Dendritic cell treated with granulocyte-macrophage colony-stimulating factor and Interleukin-4, amounts not matched to agents 40 ng/mL and 50 ng/mL, for 4 days (primary cell): Measurements from ENCODE around the gene SCLT1.

Source experiments
- H3K27ac Mint-ChIP-seq: one replicate; pipeline ENCODE4 v1.8.0; 2022; ENCODE audit warnings: mild to moderate bottlenecking, mixed read lengths
- H3K27me3 Mint-ChIP-seq: one replicate; pipeline ENCODE4 v1.8.0; 2022; ENCODE audit warnings: mild to moderate bottlenecking, mixed read lengths
- H3K36me3 Mint-ChIP-seq: one replicate; pipeline ENCODE4 v1.8.0; 2022; ENCODE audit warnings: low read depth, mixed read lengths
- H3K4me1 Mint-ChIP-seq: one replicate; pipeline ENCODE4 v1.8.0; 2022; ENCODE audit warnings: low read depth, mixed read lengths
- H3K4me3 Mint-ChIP-seq: one replicate; pipeline ENCODE4 v1.8.0; 2022; ENCODE audit warnings: mild to moderate bottlenecking, moderate library complexity, mixed read lengths
- H3K9me3 Mint-ChIP-seq: one replicate; pipeline ENCODE4 v1.8.0; 2022; ENCODE audit warnings: mixed read lengths
- intact Hi-C: fragments of 100-400 bp; cut with micrococcal nuclease; formaldehyde crosslinking; loops from one replicate; pipeline ENCODE4 v1.15.0; 2022

The SCLT1 gene

GRCh38 chr4:128847082-128847724, 246.1 kb downstream of the SCLT1 start:
- H3K27ac Mint-ChIP-seq: peak overlapping the region; percentile 24
- peaks cover 98% of the 10 kb centered on the region for H3K36me3 Mint-ChIP-seq
- no peak overlapping the region for H3K4me3 Mint-ChIP-seq
- intact Hi-C loops: no loop called here
- H3K4me1 Mint-ChIP-seq: peaks cover 16% of the 10 kb centered on the region
- H3K9me3 Mint-ChIP-seq: no peaks in the 10 kb centered on the region
- H3K27me3 Mint-ChIP-seq: no peaks in the 10 kb centered on the region

- no peak overlapping the region for H3K4me3 Mint-ChIP-seq
- H3K9me3 Mint-ChIP-seq: no peaks in the 10 kb centered on the region
- peaks cover 95% of the 10 kb centered on the region for H3K36me3 Mint-ChIP-seq
- no peak overlapping the region for H3K27ac Mint-ChIP-seq
- no peaks in the 10 kb centered on the region for H3K27me3 Mint-ChIP-seq
- peaks cover 25% of the 10 kb centered on the region for H3K4me1 Mint-ChIP-seq
- intact Hi-C loops: no loop called here
Measured at GRCh38 chr4:128846063-128846462, 247.3 kb downstream of the SCLT1 start.

GRCh38 chr4:128844931-128845330, 248.4 kb downstream of the SCLT1 start:
- H3K36me3 Mint-ChIP-seq: peaks cover 86% of the 10 kb centered on the region
- H3K4me1 Mint-ChIP-seq: peaks cover 28% of the 10 kb centered on the region
- no peak overlapping the region for H3K27ac Mint-ChIP-seq

GRCh38 chr4:128841402-128841801, 251.9 kb downstream of the SCLT1 start:
- Mint-ChIP-seq H3K27me3 (no peaks in the 10 kb centered on the region), H3K4me1 (peaks cover 14% of the 10 kb centered on the region), H3K27ac (no peak overlapping the region), H3K9me3 (no peaks in the 10 kb centered on the region), H3K4me3 (no peak overlapping the region), H3K36me3 (peaks cover 58% of the 10 kb centered on the region)
- intact Hi-C loops: no loop called here

More at GRCh38 chr4:128844931-128845330, 248.4 kb downstream of the SCLT1 start:
- H3K4me3 Mint-ChIP-seq: no peak overlapping the region
- intact Hi-C loops: no loop called here
- no peaks in the 10 kb centered on the region for H3K27me3 Mint-ChIP-seq
- no peaks in the 10 kb centered on the region for H3K9me3 Mint-ChIP-seq

GRCh38 chr4:128840711-128841318, 252.5 kb downstream of the SCLT1 start:
- Mint-ChIP-seq H3K27me3 (no peaks in the 10 kb centered on the region), H3K27ac (no peak overlapping the region), H3K4me3 (no peak overlapping the region), H3K36me3 (peaks cover 55% of the 10 kb centered on the region), H3K9me3 (no peaks in the 10 kb centered on the region), H3K4me1 (peaks cover 11% of the 10 kb centered on the region)
- intact Hi-C loops: no loop called here

GRCh38 chr4:128837679-128838078, 255.7 kb downstream of the SCLT1 start:
- peaks cover 11% of the 10 kb centered on the region for H3K4me1 Mint-ChIP-seq

GRCh38 chr4:128837198-128837597, 256.1 kb downstream of the SCLT1 start:
- Mint-ChIP-seq H3K36me3 (peaks cover 46% of the 10 kb centered on the region), H3K4me3 (no peak overlapping the region)

More at GRCh38 chr4:128837679-128838078, 255.7 kb downstream of the SCLT1 start:
- Mint-ChIP-seq H3K27ac (no peak overlapping the region), H3K4me3 (no peak overlapping the region), H3K9me3 (no peaks in the 10 kb centered on the region), H3K27me3 (no peaks in the 10 kb centered on the region), H3K36me3 (peaks cover 46% of the 10 kb centered on the region)
- intact Hi-C loops: no loop called here

GRCh38 chr4:128835498-128836222, 257.7 kb downstream of the SCLT1 start:
- peaks cover 10% of the 10 kb centered on the region for H3K4me1 Mint-ChIP-seq
- H3K27me3 Mint-ChIP-seq: no peaks in the 10 kb centered on the region
- H3K4me3 Mint-ChIP-seq: no peak overlapping the region
- no peak overlapping the region for H3K27ac Mint-ChIP-seq
- intact Hi-C loops: no loop called here
- H3K36me3 Mint-ChIP-seq: peaks cover 42% of the 10 kb centered on the region
- H3K9me3 Mint-ChIP-seq: no peaks in the 10 kb centered on the region

More at GRCh38 chr4:128837198-128837597, 256.1 kb downstream of the SCLT1 start:
- Mint-ChIP-seq H3K27ac (no peak overlapping the region), H3K27me3 (no peaks in the 10 kb centered on the region), H3K9me3 (no peaks in the 10 kb centered on the region), H3K4me1 (peaks cover 11% of the 10 kb centered on the region)
- intact Hi-C loops: no loop called here
